ENCODE measurements around the gene GNAI3. TPM values are rescaled to one million over a fixed set of nuclear protein-coding genes. Genes with fewer than 3 reads are reported as not detected.

GNAI3 gene
- 3.4 to 5.6 TPM (median 5.1 TPM) in 5 replicates for total RNA-seq (2022; extraction: Qiagen RNA extraction; ENCODE audit: low read depth)

GRCh38 chr1:109548321-109549267 lies at the start of gene GNAI3:
GNAI3 (plus strand) TSS chr1:109548615; CDS start chr1:109548721, 106 bp downstream.

GRCh38 chr1:109509176-109510134 lies 39.0 kb upstream of the GNAI3 start, which contains the start of gene AMIGO1:
AMIGO1 (minus strand) TSS chr1:109509727; CDS start chr1:109508912, 815 bp downstream.

GRCh38 chr1:109539676-109540075 lies 8.7 kb upstream of the GNAI3 start, which contains the start of gene GPR61:
GPR61 (plus strand) TSS chr1:109539872; CDS start chr1:109543023, 3,151 bp downstream.

GRCh38 chr1:109619576-109620400 lies 71.4 kb downstream of the GNAI3 start, which contains the start of the genes AMPD2 and GNAT2:
AMPD2 (plus strand) TSS chr1:109619837; CDS start chr1:109621176, 1,339 bp downstream.
GNAT2 (minus strand) TSS chr1:109619616; CDS start chr1:109612870, 6,746 bp downstream.

GRCh38 chr1:109655615-109656519 lies 107.5 kb downstream of the GNAI3 start, which contains the start of gene GSTM4:
GSTM4 (plus strand) TSS chr1:109656099; CDS start chr1:109656390, 291 bp downstream.

GRCh38 chr1:109667452-109668122 lies 119.2 kb downstream of the GNAI3 start, which contains the start of gene GSTM2:
GSTM2 (plus strand) TSS chr1:109668057; CDS start chr1:109668116, 59 bp downstream.

Other genes with a start within 250 kb of the GNAI3 start
- not detected in 5 replicates for gene MYBPHL, start 241.6 kb upstream of the GNAI3 start, total RNA-seq (2022; extraction: Qiagen RNA extraction; ENCODE audit: low read depth)
- 3.0 to 4.9 TPM (median 3.9 TPM) in 5 replicates for gene SORT1, start 150.7 kb upstream of the GNAI3 start, total RNA-seq (2022; extraction: Qiagen RNA extraction; ENCODE audit: low read depth)
- gene PSMA5, start 122.2 kb upstream of the GNAI3 start, total RNA-seq (2022; extraction: Qiagen RNA extraction; ENCODE audit: low read depth): 100 to 110 TPM (median 104 TPM) in 5 replicates
- 0.07 to 0.18 TPM (median 0.08 TPM) in 5 replicates for gene SYPL2, start 82.1 kb upstream of the GNAI3 start, total RNA-seq (2022; extraction: Qiagen RNA extraction; ENCODE audit: low read depth)
- 0.92 to 2.7 TPM (median 2.5 TPM) in 5 replicates for gene ATXN7L2, start 64.7 kb upstream of the GNAI3 start, total RNA-seq (2022; extraction: Qiagen RNA extraction; ENCODE audit: low read depth)
- 3.6 to 6.1 TPM (median 5.0 TPM) in 5 replicates for gene CYB561D1, start 54.5 kb upstream of the GNAI3 start, total RNA-seq (2022; extraction: Qiagen RNA extraction; ENCODE audit: low read depth)
- 1.1 to 1.6 TPM (median 1.1 TPM) in 5 replicates for gene AMIGO1, start 38.9 kb upstream of the GNAI3 start, total RNA-seq (2022; extraction: Qiagen RNA extraction; ENCODE audit: low read depth)
- not detected in 5 replicates for gene GPR61, start 8.7 kb upstream of the GNAI3 start, total RNA-seq (2022; extraction: Qiagen RNA extraction; ENCODE audit: low read depth)
- gene GNAT2, start 71.0 kb downstream of the GNAI3 start, total RNA-seq (2022; extraction: Qiagen RNA extraction; ENCODE audit: low read depth): 0.15 to 0.16 TPM in 2 of 5 replicates, not detected in the others
- 14.0 to 28.0 TPM (median 26.6 TPM) in 5 replicates for gene AMPD2, start 71.2 kb downstream of the GNAI3 start, total RNA-seq (2022; extraction: Qiagen RNA extraction; ENCODE audit: low read depth)
- gene GSTM4, start 107.5 kb downstream of the GNAI3 start, total RNA-seq (2022; extraction: Qiagen RNA extraction; ENCODE audit: low read depth): 8.8 to 11.2 TPM (median 9.2 TPM) in 5 replicates
- gene GSTM2, start 119.4 kb downstream of the GNAI3 start, total RNA-seq (2022; extraction: Qiagen RNA extraction; ENCODE audit: low read depth): 3.5 to 4.6 TPM (median 4.0 TPM) in 5 replicates
- 0.35 TPM in 1 of 5 replicates, not detected in the others for gene GSTM1, start 139.2 kb downstream of the GNAI3 start, total RNA-seq (2022; extraction: Qiagen RNA extraction; ENCODE audit: low read depth)
- gene GSTM5, start 163.6 kb downstream of the GNAI3 start, total RNA-seq (2022; extraction: Qiagen RNA extraction; ENCODE audit: low read depth): not detected in 5 replicates
- gene GSTM3, start 192.4 kb downstream of the GNAI3 start, total RNA-seq (2022; extraction: Qiagen RNA extraction; ENCODE audit: low read depth): 23.5 to 35.1 TPM (median 25.8 TPM) in 5 replicates
- 0.41 to 1.4 TPM (median 0.79 TPM) in 5 replicates for gene EPS8L3, start 215.3 kb downstream of the GNAI3 start, total RNA-seq (2022; extraction: Qiagen RNA extraction; ENCODE audit: low read depth)

All from A549 treated with ZK216348 at 1 μM for 4 hours (cell line).